ENCODE data around the gene SP9.

The SP9 gene

GRCh38 chr2:174344716-174345461 is 10.1 kb downstream of the SP9 start:
- Histone ChIP-seq H2AK5ac (ENCODE audit: low read depth, low read length) (no peak overlapping the region), H3K9ac (ENCODE audit: low read depth, low read length, poor library complexity) (no peak overlapping the region), H3K79me1 (ENCODE audit: low read depth, low read length) (no peaks in the 10 kb centered on the region), H3K36me3 (replicated peaks in 1 of 2; ENCODE audit: control insufficient read depth in 2 of 2, insufficient read depth in 2 of 2, low read length in 2 of 2) (peaks cover 4 to 21% of the 10 kb centered on the region in 2 donors), H3K4me2 (ENCODE audit: insufficient read depth, low read length, poor library complexity, severe bottlenecking) (no peak overlapping the region), H3K14ac (ENCODE audit: low read length) (no peak overlapping the region), H4K91ac (ENCODE audit: low read depth, low read length, poor library complexity) (no peak overlapping the region), H3K4me1 (ENCODE audit: control insufficient read depth in 2 of 2, insufficient read depth in 1 of 2, low read depth in 1 of 2, low read length in 2 of 2) (peaks cover 7 to 23% of the 10 kb centered on the region in 2 donors), H3K4me3 (ENCODE audit: low read length in 2 of 2) (no peak overlapping the region), H3K27ac (replicated peaks; ENCODE audit: low read length) (no peak overlapping the region), H3K23ac (ENCODE audit: low read depth, low read length, poor library complexity) (no peak overlapping the region), H2BK120ac (ENCODE audit: low read depth, low read length) (no peak overlapping the region), H2BK15ac (ENCODE audit: low read length) (no peak overlapping the region), H3K9me3 (replicated peaks in 1 of 2; ENCODE audit: control insufficient read depth in 2 of 2, insufficient read depth in 1 of 2, low read depth in 1 of 2, low read length in 2 of 2) (no peaks in the 10 kb centered on the region), H2BK12ac (ENCODE audit: low read length) (no peak overlapping the region), H3K18ac (ENCODE audit: low read length) (no peak overlapping the region), H3K27me3 (ENCODE audit: control insufficient read depth in 3 of 3, insufficient read depth in 3 of 3, low read depth in 1 of 3, low read length in 3 of 3) (peaks cover 21 to 48% (median 35%) of the 10 kb centered on the region in 3 experiments), H4K8ac (ENCODE audit: low read depth, low read length) (no peak overlapping the region), H2AFZ (ENCODE audit: low read length) (no peak overlapping the region), H2BK5ac (ENCODE audit: low read length) (no peak overlapping the region), H3K4ac (ENCODE audit: low read length) (no peak overlapping the region)
- WGBS, 2 donors (ENCODE audit: extremely low coverage in 2 of 2, insufficient read length in 2 of 2, insufficient replicate concordance in 1 of 2) = no CpG with 5 or more reads among the region's 14 CpGs
- DNase-seq (ENCODE audit: low spot score) = peak; percentile 54

- Histone ChIP-seq H3K4me2 (ENCODE audit: insufficient read depth, low read length, poor library complexity, severe bottlenecking) (no peak overlapping the region), H3K27ac (replicated peaks; ENCODE audit: low read length) (no peak overlapping the region), H3K79me1 (ENCODE audit: low read depth, low read length) (no peaks in the 10 kb centered on the region), H3K4me1 (ENCODE audit: control insufficient read depth in 2 of 2, insufficient read depth in 1 of 2, low read depth in 1 of 2, low read length in 2 of 2) (no peaks in the 10 kb centered on the region), H3K18ac (ENCODE audit: low read length) (no peak overlapping the region), H2BK120ac (ENCODE audit: low read depth, low read length) (no peak overlapping the region), H4K91ac (ENCODE audit: low read depth, low read length, poor library complexity) (no peak overlapping the region), H2AK5ac (ENCODE audit: low read depth, low read length) (no peak overlapping the region), H2AFZ (ENCODE audit: low read length) (no peak overlapping the region), H2BK12ac (ENCODE audit: low read length) (no peak overlapping the region), H3K9me3 (replicated peaks in 1 of 2; ENCODE audit: control insufficient read depth in 2 of 2, insufficient read depth in 1 of 2, low read depth in 1 of 2, low read length in 2 of 2) (no peaks in the 10 kb centered on the region), H2BK15ac (ENCODE audit: low read length) (no peak overlapping the region), H4K8ac (ENCODE audit: low read depth, low read length) (no peak overlapping the region), H2BK5ac (ENCODE audit: low read length) (no peak overlapping the region), H3K9ac (ENCODE audit: low read depth, low read length, poor library complexity) (no peak overlapping the region), H3K27me3 (ENCODE audit: control insufficient read depth in 3 of 3, insufficient read depth in 3 of 3, low read depth in 1 of 3, low read length in 3 of 3) (peaks cover 0 to 2% (median 0%) of the 10 kb centered on the region in 3 experiments), H3K4me3 (ENCODE audit: low read length in 2 of 2) (no peak overlapping the region), H3K36me3 (replicated peaks in 1 of 2; ENCODE audit: control insufficient read depth in 2 of 2, insufficient read depth in 2 of 2, low read length in 2 of 2) (peaks cover 4 to 34% of the 10 kb centered on the region in 2 donors), H3K23ac (ENCODE audit: low read depth, low read length, poor library complexity) (no peak overlapping the region), H3K4ac (ENCODE audit: low read length) (no peak overlapping the region), H3K14ac (ENCODE audit: low read length) (no peak overlapping the region)
- DNase-seq (ENCODE audit: low spot score) = no peak
- no CpG with 5 or more reads among the region's 2 CpGs for WGBS, 2 donors (ENCODE audit: extremely low coverage in 2 of 2, insufficient read length in 2 of 2, insufficient replicate concordance in 1 of 2)
Measured at GRCh38 chr2:174350018-174350417, 15.3 kb downstream of the SP9 start.

DNA sequence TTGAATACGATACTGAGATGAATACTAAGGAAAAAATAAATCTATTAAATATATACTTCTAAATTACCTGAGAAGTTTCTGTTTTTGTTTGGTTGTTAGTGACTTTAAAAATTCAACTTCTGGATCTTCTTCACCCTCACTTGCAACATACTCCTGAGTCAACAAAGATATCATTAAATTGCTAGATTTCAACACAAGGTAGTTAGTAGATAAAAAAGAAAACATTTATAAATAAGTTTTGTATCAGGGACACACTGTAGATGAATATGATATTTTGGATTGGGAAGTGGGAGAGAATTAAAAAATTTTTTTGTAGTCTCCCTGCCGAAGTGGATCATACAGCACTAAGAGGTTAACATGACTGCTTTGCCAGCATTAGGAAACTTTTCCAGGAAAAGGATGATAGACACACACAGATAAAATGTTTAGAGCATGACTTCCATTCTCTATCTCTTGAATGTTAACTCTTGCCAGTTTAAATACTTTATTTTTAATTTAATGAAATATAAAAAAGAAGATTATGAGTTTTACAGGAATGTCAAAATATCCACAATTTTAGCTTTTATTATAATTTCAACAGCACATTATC is 15.9 kb downstream of the SP9 start:
- no peak overlapping the region for H2AFZ ChIP-seq (ENCODE audit: low read length)
- no peak overlapping the region for H2BK12ac ChIP-seq (ENCODE audit: low read length)
- no peaks in the 10 kb centered on the region for H3K4me1 ChIP-seq (ENCODE audit: control insufficient read depth in 2 of 2, insufficient read depth in 1 of 2, low read depth in 1 of 2, low read length in 2 of 2)
- H3K4me3 ChIP-seq (ENCODE audit: low read length in 2 of 2) = no peak overlapping the region
- no peaks in the 10 kb centered on the region for H3K27me3 ChIP-seq (ENCODE audit: control insufficient read depth in 3 of 3, insufficient read depth in 3 of 3, low read depth in 1 of 3, low read length in 3 of 3)
- H4K91ac ChIP-seq (ENCODE audit: low read depth, low read length, poor library complexity) = no peak overlapping the region
- no peak overlapping the region for H3K23ac ChIP-seq (ENCODE audit: low read depth, low read length, poor library complexity)
- DNase-seq (ENCODE audit: low spot score) = no peak
- H3K9ac ChIP-seq (ENCODE audit: low read depth, low read length, poor library complexity) = no peak overlapping the region
- H3K27ac ChIP-seq (replicated peaks; ENCODE audit: low read length) = no peak overlapping the region
- H3K79me1 ChIP-seq (ENCODE audit: low read depth, low read length) = no peaks in the 10 kb centered on the region
- no peak overlapping the region for H2BK5ac ChIP-seq (ENCODE audit: low read length)
- no peak overlapping the region for H2BK120ac ChIP-seq (ENCODE audit: low read depth, low read length)
- no peak overlapping the region for H3K4me2 ChIP-seq (ENCODE audit: insufficient read depth, low read length, poor library complexity, severe bottlenecking)
- H3K4ac ChIP-seq (ENCODE audit: low read length) = no peak overlapping the region
- H3K18ac ChIP-seq (ENCODE audit: low read length) = no peak overlapping the region
- no peak overlapping the region for H2BK15ac ChIP-seq (ENCODE audit: low read length)
- peaks cover 4 to 34% of the 10 kb centered on the region in 2 donors for H3K36me3 ChIP-seq (replicated peaks in 1 of 2; ENCODE audit: control insufficient read depth in 2 of 2, insufficient read depth in 2 of 2, low read length in 2 of 2)
- no peak overlapping the region for H2AK5ac ChIP-seq (ENCODE audit: low read depth, low read length)
- H3K9me3 ChIP-seq (replicated peaks in 1 of 2; ENCODE audit: control insufficient read depth in 2 of 2, insufficient read depth in 1 of 2, low read depth in 1 of 2, low read length in 2 of 2) = no peaks in the 10 kb centered on the region
- H4K8ac ChIP-seq (ENCODE audit: low read depth, low read length) = no peak overlapping the region
- H3K14ac ChIP-seq (ENCODE audit: low read length) = no peak overlapping the region
- WGBS, 2 donors (ENCODE audit: extremely low coverage in 2 of 2, insufficient read length in 2 of 2, insufficient replicate concordance in 1 of 2) = no CpG with 5 or more reads among the region's 2 CpGs

DNA sequence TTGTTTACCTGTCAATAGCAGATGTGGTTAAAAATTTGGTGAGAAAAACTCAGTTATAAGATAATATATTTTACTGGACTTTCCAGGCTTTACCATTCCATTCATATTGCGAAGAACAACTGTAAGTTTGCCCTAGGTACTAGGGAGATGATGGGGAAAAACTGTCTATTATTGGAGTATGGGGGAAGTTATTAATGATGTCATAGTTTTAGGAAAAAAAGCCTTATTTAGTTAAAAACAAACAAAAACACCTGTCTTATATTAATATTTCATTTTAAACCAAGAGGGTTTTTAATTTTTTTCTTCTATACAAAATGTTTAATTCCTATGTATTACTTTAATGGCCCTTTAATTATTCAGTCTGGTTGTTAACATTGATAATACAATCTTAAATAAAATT is 18.2 kb downstream of the SP9 start:
- Histone ChIP-seq H3K9me3 (replicated peaks in 1 of 2; ENCODE audit: control insufficient read depth in 2 of 2, insufficient read depth in 1 of 2, low read depth in 1 of 2, low read length in 2 of 2) (no peaks in the 10 kb centered on the region), H3K4me1 (ENCODE audit: control insufficient read depth in 2 of 2, insufficient read depth in 1 of 2, low read depth in 1 of 2, low read length in 2 of 2) (no peaks in the 10 kb centered on the region), H2BK15ac (ENCODE audit: low read length) (no peak overlapping the region), H3K4me2 (ENCODE audit: insufficient read depth, low read length, poor library complexity, severe bottlenecking) (no peak overlapping the region), H2BK120ac (ENCODE audit: low read depth, low read length) (no peak overlapping the region), H2AFZ (ENCODE audit: low read length) (no peak overlapping the region), H2BK5ac (ENCODE audit: low read length) (no peak overlapping the region), H3K4me3 (ENCODE audit: low read length in 2 of 2) (no peak overlapping the region), H4K8ac (ENCODE audit: low read depth, low read length) (no peak overlapping the region), H3K27ac (replicated peaks; ENCODE audit: low read length) (no peak overlapping the region), H3K23ac (ENCODE audit: low read depth, low read length, poor library complexity) (no peak overlapping the region), H3K14ac (ENCODE audit: low read length) (no peak overlapping the region), H3K4ac (ENCODE audit: low read length) (no peak overlapping the region), H3K36me3 (replicated peaks in 1 of 2; ENCODE audit: control insufficient read depth in 2 of 2, insufficient read depth in 2 of 2, low read length in 2 of 2) (peaks cover 4 to 24% of the 10 kb centered on the region in 2 donors), H2AK5ac (ENCODE audit: low read depth, low read length) (no peak overlapping the region), H4K91ac (ENCODE audit: low read depth, low read length, poor library complexity) (no peak overlapping the region), H3K27me3 (ENCODE audit: control insufficient read depth in 3 of 3, insufficient read depth in 3 of 3, low read depth in 1 of 3, low read length in 3 of 3) (no peaks in the 10 kb centered on the region), H3K9ac (ENCODE audit: low read depth, low read length, poor library complexity) (no peak overlapping the region), H3K79me1 (ENCODE audit: low read depth, low read length) (no peaks in the 10 kb centered on the region), H3K18ac (ENCODE audit: low read length) (no peak overlapping the region), H2BK12ac (ENCODE audit: low read length) (no peak overlapping the region)
- DNase-seq (ENCODE audit: low spot score) = no peak
- WGBS, 2 donors (ENCODE audit: extremely low coverage in 2 of 2, insufficient read length in 2 of 2, insufficient replicate concordance in 1 of 2) = no CpG with 5 or more reads among the region's 1 CpG
